HCT116 (cell line): ENCODE measurements around the gene MICAL3.

ENCODE experiments used
- ATF3 ChIP-seq: IDR thresholded peaks from 2 replicates; pipeline ENCODE4 v1.6.1; 2012
- CBX3 ChIP-seq: IDR thresholded peaks from 2 replicates; pipeline ENCODE4 v1.6.1; 2012; ENCODE audit warnings: low read depth
- CTCF ChIP-seq, 3 experiments: fragments of 200-600 bp in 1 of 3; sonication (generic) in 1 of 3; IDR thresholded peaks in 2 of 3; conservative IDR thresholded peaks in 1 of 3; 2 replicates each; pipeline ENCODE4 v1.5.1; 2012 to 2017; ENCODE audit warnings: low read depth in 2 of 3, low read length in 2 of 3, antibody characterized with exemption in 1 of 3, borderline replicate concordance in 1 of 3, control low read depth in 1 of 3, mild to moderate bottlenecking in 1 of 3, mixed read lengths in 1 of 3, mixed run types in 1 of 3, moderate library complexity in 1 of 3; ENCODE audit not compliant: insufficient read depth in 1 of 3
- EZH2 ChIP-seq: fragments of 200-600 bp; sonication (generic); IDR thresholded peaks from 2 replicates; pipeline ENCODE4 v1.6.1; 2017; ENCODE audit warnings: antibody characterized with exemption, mixed run types
- FOSL1 ChIP-seq: IDR thresholded peaks from 2 replicates; pipeline ENCODE4 v1.6.1; 2012; ENCODE audit warnings: low read depth
- POLR2A ChIP-seq: IDR thresholded peaks from 2 replicates; pipeline ENCODE4 v1.7.0; 2011; ENCODE audit warnings: borderline replicate concordance; ENCODE audit not compliant: insufficient read depth, insufficient read length; ENCODE audit errors: extremely low read depth
- ZFX ChIP-seq: fragments of 450-650 bp; IDR thresholded peaks from 2 replicates; pipeline ENCODE4 v1.6.1; 2017

- TF ChIP-seq ZFX: no peak
- TF ChIP-seq CTCF (IDR thresholded peaks at IDR 0.05 in 2 of 3, conservative IDR thresholded peaks at IDR 0.05 in 1 of 3; ENCODE audit: borderline replicate concordance in 1 of 3, insufficient read depth in 1 of 3, low read depth in 2 of 3, low read length in 2 of 3): no peak
- no peak for TF ChIP-seq EZH2
- TF ChIP-seq ATF3: no peak
- no peak for TF ChIP-seq FOSL1
- TF ChIP-seq POLR2A: no peak
- no peak for TF ChIP-seq CBX3
Observed at GRCh38 chr22:17913801-17914347, 110.5 kb downstream of the MICAL3 start.
